GM21619 (cell line): ENCODE data around the gene INSR.
"Not testable (repeated sequence)": the region's sequence is repeated elsewhere in the genome, so short reads cannot be mapped to it uniquely, and the experiment has no call there.

Source experiments
- ATAC-seq: cut with Tn5 transposase; IDR thresholded peaks from one replicate; pipeline ENCODE4 v1.9.1; 2021; ENCODE audit not compliant: unreplicated experiment

Gene INSR

GRCh38 chr19:7293762-7294557 is at the start of gene INSR:
Gene INSR, minus strand, starts transcription at chr19:7294414. Its CDS starts 523 bp downstream, at chr19:7293891.
- ATAC-seq, result peak; percentile 59

DNA sequence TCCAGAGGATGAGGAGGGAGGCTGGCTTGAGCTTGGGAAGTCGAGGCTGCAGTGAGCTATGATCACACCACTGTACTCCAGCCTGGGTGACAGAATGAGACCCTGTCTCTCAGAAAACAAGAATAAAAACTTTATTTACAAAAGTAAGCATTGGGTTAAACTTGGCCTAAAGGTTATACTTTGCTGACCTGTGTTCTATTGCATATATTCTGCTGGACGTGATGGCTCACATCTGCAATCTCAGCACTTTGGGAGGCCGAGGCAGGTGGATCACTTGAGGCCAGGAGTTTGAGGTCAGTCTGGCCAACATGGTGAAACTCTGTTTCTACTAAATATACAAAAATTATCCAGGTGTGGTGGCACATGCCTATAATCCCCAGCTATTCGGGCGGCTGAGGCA is 47.9 kb upstream of the INSR start:
- no peak for ATAC-seq

- no peak for ATAC-seq
These were observed 47.0 kb upstream of the INSR start for GRCh38 chr19:7340959-7341837.

GRCh38 chr19:7337380-7338194 is 43.4 kb upstream of the INSR start:
- peak; percentile 66 for ATAC-seq

DNA sequence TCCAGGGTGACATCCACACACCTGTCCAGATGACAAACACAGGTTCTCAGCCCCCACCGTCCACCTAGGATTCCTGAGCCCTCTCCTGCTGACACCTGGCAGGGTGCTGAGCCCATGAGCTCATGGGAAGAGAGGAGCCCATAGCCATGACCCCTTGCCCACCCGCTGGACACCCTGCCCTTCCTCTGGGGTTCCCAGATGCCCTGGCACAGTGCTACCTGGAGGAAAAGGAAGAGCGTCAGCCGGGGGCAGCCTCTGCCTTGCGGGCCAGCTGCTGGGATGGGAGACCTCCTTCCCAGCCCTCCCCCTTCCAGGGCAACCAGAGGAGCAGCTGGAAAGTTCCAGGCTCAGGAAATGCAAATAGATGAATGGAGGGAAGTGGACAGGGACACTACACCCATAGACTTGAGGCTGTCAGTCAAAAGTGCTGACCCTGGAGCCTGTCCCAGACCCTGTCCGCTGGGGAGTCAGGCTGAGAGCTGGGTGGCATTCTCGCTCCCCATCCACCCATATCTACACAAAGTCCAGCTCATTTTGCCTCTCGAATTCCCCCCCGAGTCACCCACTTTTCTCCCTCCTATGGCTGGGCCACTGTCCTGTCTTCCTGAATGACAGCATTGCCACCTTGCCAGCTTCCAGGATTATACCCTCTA is 42.2 kb upstream of the INSR start:
- ATAC-seq, result no peak

GRCh38 chr19:7333198-7334118 is 39.2 kb upstream of the INSR start:
- no peak for ATAC-seq

DNA sequence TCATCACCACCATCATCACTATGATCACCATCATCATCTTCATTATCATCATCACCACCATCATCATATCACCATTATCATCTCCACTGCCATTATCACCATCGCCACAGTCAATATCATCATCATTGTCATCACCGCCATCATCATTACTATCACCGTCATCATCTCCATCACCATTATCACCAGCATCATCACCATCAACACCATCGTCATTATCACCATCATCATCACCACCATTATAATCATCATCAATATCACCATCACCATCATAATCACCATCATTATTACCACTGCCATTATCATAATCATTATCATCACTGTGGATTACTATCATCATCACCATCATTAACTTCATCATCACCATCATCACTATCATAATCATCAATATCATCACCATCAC is 37.2 kb upstream of the INSR start:
- no peak for ATAC-seq

GRCh38 chr19:7328647-7329046 is 34.4 kb upstream of the INSR start:
- no peak for ATAC-seq

DNA sequence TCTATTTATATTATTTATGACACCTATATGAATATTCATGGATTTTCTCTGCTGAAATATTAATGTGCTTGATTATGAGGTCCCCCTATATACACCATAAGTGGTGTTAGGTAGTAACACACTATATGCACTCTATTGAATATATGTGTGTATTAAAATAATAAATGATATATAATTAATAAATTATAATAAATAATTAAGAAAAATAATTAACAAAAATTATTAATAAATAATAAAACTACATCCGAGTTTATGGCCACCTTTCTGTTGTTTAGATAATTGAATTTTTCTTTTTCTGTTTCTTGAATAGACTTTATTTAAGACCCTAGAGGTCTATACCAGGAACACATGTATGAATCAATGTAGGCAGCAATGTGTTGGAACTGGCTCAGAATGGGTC is 33.6 kb upstream of the INSR start:
- ATAC-seq, result no peak

DNA sequence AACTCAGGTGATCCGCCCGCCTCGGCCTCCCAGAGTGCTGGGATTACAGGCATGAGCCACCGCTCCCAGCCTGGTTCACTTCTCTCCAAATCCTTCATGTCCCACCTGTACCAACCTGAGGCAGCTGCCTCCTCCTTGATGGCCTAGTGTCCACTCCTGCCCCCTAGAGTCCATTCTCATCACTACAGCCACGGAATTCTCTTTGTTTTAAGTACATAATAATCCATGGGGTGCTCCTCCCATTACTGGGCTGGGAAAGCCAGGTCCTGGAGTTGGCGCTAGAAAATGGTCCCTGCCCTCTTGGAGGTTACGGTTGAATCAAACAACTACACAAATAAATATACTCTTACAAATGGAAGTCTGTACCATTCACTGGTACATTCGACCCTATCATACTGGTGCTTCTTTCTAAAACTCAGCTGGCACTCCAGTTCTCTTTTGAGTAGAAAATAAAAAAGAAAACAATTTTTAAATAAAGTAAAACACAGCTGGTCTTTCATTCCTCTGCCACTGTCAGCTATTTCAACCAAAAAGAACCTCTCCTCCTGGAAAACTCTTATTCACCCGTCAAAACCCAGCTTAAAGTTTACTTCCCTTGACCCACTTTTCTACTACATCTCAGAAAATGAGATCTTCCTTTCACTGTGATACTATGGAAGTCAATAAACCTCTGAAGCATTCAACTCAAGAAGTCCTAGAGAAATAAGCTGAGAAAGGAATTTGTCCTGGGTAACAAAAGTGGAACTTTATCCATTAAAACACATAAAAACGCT is 32.1 kb upstream of the INSR start:
- no peak for ATAC-seq

- no peak for ATAC-seq
These were observed 24.0 kb upstream of the INSR start for GRCh38 chr19:7318176-7318575.

DNA sequence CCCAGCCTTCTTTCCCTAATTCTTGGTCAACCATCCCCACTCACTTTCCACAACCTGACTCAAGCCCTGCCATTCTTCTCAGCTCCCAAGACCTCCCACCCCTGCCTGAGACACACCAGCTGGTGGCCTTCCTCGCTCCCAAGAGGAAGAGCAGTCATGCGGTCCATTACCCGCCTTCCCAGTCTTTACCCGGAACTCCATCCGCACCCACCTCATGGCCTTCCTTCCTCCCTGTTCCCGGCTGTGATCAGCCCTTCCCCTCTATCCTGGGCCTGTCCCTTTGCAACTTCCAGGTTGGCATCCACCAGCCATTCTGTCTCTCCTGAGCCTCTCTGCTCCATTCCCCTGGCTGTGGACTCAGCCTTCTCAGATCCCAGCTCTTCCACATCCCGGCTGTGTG is 18.6 kb upstream of the INSR start:
- no peak for ATAC-seq

GRCh38 chr19:7311911-7312310 is 17.7 kb upstream of the INSR start:
- ATAC-seq, result no peak

DNA sequence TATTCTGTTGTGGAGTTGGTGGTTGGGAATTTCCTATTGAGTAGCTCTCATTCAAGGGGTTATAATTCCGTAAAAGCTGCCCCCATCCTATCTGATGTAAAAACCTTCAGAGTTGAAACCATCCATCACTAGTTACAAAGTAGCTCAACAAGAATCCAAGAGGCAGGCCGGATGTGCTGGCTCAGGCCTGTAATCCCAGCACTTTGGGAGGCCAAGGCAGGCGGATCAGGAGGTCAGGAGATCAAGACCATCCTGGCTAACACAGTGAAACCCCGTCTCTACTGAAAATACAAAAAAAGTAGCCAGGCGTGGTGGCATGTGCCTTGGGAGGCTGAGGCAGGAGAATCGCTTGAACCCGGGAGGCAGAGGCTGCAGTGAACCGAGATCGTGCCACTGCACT is 14.1 kb upstream of the INSR start:
- not testable (repeated sequence) for ATAC-seq

DNA sequence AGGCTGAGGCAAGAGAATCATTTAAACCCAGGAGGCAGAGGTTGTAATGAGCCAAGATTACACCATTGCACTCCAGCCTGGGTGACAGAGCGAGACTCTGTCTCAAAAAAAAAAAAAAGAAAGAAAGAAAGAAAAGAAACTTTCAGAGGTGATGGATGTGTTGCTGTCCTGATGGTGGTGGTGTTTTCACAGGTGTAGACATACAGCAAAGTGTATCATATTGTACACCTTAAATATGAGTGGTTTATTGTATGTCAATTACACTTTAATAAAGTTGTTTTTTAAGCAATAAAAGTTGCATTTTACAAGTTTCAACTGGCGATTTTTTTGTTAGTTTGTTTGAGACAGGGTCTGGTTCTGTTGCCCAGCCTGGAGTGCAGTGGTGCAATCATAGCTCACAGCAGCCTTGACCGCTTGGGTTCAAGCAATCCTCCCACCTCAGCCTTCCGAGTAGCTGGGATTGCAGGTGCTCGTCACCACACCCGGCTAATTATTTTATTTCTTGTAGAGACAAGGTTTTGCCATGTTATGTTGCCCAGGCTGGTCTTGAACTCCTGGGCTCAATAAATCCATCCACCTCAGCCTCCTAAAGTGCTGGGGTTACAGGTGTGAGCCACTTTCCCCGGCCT is 13.5 kb upstream of the INSR start:
- no peak for ATAC-seq

- no peak for ATAC-seq
These were observed 10.0 kb upstream of the INSR start for GRCh38 chr19:7304200-7304599.

DNA sequence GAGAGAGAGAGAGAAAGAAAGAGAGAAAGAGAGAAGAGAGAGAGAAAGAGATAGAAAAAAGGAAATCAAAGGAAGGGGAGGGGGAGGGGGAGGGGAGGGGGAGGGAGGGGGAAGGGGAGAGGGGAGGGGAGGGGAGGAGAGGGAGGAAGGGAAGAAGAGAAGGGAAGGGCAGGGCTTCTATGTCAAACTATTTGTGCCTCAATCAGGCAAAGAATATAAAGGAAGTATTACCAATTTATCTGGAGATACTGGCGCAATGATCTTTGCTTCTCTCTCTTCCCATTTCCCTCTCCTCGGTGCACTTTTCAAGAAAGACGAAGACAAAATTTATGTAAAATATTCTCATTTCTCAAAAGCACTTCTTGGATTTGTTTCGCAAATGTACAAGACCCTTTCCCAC is 9.3 kb upstream of the INSR start:
- no peak for ATAC-seq

- ATAC-seq, result no peak
These were observed 7.3 kb upstream of the INSR start for GRCh38 chr19:7301525-7301924.

- ATAC-seq, result no peak
These were observed 3.5 kb upstream of the INSR start for GRCh38 chr19:7297742-7298141.
